IPS DF 4.7 (cell line): Measurements from ENCODE around the gene SEC14L3.

Experiments
- DNase-seq: peaks from one replicate; pipeline ENCODE4 v3.0.0-alpha.2; 2013; ENCODE audit warnings: low spot score; ENCODE audit errors: extremely low read depth

SEC14L3 gene

DNA sequence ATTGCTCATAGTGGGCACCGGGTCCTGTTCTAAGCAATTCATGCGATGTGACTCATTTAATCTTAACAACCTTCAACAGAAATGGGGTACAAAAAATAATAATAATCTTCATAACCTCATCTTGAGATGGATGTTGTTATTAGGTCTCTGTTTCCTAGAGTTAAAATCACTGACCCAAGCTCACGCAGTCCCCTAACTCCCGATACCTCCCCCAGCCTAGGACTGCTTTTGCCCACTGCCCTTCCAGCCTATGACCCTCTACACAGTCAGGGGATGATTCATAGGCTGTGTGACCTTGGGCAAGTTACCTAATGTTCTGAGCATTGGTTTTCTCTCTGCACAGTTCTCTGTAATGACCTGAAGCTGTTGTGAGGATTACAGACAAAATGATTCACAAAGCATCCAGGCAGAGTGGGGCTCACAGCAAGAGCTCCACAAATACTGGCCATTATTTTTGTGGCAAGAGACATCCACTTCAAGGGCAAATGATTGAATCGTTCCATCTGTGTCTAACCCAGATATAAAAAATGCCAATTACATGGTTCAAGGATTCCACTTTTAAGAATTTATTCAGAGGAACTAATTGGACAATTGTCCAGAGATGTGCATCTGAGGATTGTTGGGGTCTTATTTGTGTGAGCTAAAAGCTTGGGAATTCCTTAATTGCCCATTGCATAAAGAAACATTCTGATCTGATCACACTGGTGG is 26.2 kb downstream of the SEC14L3 start:
- DNase-seq = no peak

DNA sequence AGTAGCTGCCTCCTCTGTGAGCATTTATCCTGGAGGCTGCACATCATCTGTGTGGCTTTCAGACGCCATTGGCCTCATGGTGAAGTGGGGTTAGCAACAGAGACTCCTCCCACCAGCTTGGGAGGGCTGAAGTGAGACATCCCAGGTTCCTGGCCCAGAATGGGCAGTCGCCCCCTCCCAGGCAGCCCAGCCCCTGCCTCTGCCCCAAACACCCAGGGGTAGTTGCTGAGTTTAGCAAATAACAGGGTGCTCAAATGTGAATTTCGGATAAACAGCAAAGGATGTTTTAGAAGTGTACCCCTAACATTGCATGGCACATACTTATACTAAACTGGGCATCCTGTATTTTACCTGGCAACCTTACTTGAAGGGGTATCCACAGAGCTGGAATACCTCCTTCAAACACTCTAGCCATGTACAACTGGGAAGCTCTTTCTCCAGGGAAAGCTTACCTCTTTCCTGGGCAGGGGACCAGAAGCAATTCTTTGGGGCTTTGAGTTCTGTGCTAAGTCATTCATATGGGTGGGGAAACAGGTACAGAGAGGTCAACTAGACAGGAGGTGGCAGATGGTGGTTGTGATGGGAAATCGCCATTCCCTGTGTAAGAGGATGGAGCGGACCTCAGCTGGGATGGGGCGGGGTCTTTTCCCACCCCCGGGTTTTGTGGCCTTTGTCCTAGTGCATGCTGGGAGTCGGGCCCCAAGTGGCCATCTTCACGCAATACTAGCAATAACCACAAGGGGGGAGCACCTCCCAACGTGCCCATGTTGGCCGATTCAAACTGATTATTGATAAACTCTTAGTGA is 27.0 kb downstream of the SEC14L3 start:
- no peak for DNase-seq

- DNase-seq = no peak
Measured at GRCh38 chr22:30441088-30441487, 30.7 kb downstream of the SEC14L3 start.

DNA sequence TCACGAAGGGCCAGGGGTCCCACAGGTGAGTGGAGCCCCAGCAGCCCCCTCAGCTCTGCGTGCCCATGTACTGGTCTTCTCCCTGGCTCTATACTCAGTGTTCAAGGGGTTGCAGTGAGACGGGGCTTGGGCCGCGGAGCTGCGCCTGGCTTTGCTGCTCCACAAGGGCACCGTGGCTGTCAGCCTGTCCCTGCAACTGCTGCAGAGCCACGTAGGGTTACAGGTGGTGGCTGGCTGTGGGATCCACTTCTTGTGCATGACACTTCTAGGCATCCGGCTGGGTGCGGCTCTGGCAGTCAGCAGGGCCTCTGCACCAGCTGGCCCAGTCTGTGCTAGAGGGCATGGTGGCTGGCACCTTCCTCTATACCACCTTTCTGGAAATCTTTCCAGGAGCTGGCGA is 32.0 kb downstream of the SEC14L3 start:
- DNase-seq = no peak

DNA sequence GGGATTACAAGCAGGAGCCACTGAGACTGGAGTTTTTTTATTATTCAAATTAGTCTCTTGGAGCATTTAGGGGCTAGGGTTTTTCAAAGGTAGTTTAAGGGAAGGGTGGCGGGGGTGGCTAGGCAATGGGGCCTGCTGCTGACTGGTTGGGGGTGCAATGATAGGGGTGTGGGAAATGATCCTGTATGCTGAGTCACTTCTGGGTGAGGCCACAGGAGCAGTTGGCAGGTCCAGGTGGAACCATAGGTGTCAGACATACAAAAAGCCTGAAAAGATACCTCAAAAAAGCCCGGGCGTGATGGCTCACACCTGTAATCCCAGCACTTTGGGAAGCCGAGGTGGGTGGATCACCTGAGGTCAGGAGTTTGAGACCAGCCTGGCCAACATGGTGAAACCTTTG is 32.6 kb downstream of the SEC14L3 start:
- DNase-seq = no peak

DNA sequence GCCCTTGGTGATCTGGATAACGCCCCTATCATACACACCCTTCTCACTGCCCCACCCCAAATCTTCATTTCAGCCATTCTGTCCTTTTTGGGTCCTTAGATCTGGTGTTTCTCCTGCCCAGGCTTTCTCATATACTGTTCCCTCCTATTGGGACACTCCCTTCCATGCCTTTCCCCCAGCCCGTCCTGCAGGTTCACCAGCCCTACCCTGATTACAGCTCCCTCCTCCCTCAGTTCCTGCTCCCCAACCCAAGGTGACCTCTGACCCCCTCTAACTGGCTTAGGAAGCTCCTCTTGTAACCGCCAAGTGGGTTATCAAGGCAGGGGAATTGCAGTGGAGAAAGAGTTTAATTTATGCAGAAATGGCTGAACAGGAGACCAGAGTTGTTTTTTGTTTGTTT is 33.3 kb downstream of the SEC14L3 start:
- no peak for DNase-seq

- DNase-seq = no peak
Measured at GRCh38 chr22:30436196-30436595, 35.6 kb downstream of the SEC14L3 start.

DNA sequence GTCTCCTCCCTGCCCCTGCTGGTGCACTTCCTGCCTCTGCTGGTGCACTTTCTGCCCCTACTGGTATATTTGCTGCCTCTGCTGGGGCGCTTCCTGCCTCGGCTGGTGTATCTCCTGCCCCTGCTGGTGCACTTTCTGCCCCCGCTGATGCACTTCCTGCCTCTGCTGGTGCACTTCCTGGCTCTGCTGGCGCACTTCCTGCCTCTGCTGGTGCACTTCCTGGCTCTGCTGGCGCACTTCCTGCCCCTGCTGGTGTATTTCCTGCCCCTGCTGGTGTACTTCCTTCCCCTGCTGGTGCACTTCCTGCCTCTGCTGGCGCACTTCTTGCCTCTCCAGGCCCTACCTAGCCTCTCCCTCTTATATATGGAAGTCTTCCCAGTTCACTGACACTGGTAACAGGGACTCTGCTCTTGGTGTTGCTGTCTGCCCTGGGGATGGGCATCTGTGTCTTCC is 36.1 kb downstream of the SEC14L3 start:
- no peak for DNase-seq

DNA sequence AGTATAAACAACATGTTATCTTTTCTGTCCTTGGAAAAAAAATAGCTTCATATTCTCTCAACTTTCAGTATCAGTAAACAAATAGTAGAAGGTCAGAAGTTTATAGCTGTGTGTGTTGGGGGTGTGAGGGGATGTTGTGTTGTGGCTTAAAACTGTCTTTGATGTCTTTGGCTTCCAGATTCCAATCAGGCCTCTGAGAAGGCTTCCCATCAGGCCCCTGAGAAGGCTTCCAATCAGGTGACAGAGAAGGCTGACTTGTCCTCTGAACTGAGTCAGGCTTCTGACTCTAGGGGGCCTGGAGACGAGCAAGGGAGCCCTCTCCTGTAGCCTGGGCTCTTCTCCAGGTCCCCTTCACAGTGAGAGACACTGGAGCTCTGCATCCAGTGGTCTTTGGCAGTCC is 37.0 kb downstream of the SEC14L3 start:
- no peak for DNase-seq

GRCh38 chr22:30433773-30434172 is 38.0 kb downstream of the SEC14L3 start:
- no peak for DNase-seq

GRCh38 chr22:30433227-30433626 is 38.6 kb downstream of the SEC14L3 start:
- DNase-seq = no peak

DNA sequence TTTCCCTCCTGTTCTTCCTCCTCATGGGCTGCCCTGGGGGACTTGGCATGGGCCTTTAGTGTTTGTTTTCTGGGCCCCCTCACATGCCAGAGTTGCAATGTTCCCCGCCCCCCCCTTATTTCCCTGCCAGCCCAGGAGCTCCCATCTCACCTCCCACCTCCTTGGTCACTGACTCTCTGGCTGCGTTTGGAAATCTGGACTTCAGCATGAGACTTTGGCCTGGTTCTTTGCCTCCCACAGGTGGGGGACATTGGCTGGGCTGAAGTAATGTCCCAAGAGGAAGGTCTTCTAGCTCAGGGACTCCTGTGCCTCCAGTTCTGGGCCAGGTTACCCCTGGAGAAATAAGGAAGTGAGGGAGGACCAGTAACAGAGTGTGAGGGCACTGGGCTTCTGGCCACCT is 39.3 kb downstream of the SEC14L3 start:
- DNase-seq = no peak

DNA sequence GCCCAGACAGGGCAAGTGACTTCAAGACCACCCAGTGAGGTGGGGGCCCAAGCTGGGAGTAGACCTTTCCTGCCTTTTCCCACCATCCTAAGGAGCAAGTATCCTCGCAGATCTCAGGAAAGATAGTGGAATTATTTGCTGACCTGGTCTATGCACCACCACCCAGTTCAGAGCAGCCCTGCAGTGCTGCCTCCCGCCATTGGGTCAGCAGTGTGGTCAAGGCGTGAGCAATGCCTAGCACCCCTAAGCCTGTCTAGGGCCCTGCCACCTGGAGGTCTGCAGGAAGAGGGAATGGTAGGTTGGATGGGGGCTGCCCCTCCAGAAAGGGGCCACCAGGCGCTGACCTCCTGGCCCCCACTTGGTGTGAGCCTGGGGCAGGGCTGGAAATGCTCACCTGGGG is 39.7 kb downstream of the SEC14L3 start:
- DNase-seq = no peak

- DNase-seq = no peak
Measured at GRCh38 chr22:30430933-30431332, 40.9 kb downstream of the SEC14L3 start.

DNA sequence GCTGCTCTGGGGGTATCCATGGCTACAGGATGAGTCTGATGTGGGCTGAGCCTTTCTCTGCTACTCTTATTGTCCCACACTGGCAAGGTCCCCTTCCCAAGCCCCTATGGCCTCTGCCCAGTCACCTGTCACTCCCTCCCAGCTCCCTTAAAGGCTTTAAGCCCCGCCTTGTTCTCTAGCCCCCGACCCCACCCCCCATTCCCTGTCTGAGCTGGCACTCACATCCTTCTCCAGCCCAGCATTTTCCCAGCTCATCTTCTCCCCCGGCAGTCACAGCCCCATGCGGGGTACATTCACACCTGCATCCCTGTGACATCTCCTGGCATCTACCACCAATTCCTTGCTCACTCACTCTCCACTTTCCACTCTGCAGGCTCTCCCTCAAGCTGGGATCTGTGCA is 41.9 kb downstream of the SEC14L3 start:
- no peak for DNase-seq

- DNase-seq = no peak
Measured at GRCh38 chr22:30427871-30428270, 43.9 kb downstream of the SEC14L3 start.

DNA sequence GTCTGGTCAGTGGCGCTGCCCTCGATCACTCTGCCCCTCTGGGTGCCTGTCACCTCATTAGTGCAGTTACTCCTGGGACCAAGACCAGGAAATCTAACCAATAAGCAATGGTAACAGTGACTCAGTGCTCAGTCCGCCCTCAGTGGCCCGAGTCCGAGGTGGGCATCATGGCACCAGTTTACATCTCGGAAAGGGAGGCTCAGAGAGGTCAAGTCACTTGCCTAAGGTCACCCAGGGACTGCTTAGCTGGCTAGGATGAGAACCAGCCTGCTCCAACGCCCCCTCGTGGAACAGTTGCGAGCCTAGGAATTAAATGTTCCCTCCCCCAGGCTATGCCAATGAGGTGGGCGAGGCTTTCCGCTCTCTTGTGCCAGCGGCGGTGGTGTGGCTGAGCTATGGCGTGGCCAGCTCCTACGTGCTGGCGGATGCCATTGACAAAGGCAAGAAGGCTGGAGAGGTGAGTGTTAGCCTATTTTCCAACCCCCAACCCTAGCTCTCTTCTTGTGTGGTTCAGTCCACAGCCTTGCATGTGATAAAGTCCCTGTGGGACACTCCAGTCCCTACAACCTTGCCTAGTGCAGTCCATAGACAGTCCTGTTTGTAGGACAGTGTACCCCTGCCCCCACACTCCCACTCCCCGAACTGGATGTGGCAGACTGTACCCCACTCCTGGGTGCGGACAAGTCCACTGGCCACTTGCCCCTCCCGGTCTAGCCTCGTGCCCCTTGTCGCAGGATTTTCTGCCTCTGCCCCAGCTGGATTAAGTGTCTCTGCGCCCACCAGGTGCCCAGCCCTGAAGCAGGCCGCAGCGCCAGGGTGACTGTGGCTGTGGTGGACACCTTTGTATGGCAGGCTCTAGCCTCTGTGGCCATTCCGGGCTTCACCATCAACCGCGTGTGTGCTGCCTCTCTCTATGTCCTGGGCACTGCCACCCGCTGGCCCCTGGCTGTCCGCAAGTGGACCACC is 45.1 kb downstream of the SEC14L3 start:
- DNase-seq = no peak

DNA sequence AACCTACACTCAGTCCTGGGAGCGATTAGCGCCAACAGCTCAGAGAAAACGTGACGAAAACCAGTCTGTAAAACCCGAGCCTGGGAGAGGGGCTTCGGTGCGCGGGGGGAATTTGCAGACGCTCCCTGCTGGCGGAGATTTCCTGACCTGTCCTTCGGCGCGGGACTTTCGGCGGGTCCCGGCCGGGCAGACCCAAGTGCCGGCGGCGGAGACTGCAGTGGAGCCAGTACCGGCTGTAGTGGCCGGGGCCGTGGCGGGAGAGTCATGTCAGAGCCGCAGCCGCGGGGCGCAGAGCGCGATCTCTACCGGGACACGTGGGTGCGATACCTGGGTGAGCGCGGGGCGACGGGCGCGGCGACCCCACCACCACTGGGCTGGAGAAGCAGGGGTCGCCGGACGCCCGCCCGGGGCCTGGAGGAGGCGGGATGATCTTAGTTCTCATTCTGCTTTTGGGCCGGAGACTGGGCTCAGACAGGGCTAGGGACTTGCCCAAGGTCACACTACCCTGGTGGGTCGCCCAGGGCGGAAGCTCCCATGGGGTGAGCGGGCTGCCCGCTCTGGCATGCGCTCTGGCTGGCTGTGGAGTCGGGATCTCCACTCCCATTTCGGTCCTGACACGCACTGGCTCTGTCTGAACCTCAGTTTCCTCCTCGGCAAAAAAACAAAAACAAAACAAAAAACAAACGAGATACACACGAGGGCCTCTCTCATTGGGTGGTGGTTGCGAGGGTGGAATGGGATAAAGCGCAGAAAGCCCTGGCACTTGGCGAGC is 46.0 kb downstream of the SEC14L3 start, which contains the start of gene MTFP1:
Gene MTFP1 (plus strand): TSS at position 153 of the 772 bp plus-strand sequence. CDS start 112 bp downstream, at position 265.
- DNase-seq = no peak

GRCh38 chr22:30425327-30425615 is 46.5 kb downstream of the SEC14L3 start:
- no peak for DNase-seq

DNA sequence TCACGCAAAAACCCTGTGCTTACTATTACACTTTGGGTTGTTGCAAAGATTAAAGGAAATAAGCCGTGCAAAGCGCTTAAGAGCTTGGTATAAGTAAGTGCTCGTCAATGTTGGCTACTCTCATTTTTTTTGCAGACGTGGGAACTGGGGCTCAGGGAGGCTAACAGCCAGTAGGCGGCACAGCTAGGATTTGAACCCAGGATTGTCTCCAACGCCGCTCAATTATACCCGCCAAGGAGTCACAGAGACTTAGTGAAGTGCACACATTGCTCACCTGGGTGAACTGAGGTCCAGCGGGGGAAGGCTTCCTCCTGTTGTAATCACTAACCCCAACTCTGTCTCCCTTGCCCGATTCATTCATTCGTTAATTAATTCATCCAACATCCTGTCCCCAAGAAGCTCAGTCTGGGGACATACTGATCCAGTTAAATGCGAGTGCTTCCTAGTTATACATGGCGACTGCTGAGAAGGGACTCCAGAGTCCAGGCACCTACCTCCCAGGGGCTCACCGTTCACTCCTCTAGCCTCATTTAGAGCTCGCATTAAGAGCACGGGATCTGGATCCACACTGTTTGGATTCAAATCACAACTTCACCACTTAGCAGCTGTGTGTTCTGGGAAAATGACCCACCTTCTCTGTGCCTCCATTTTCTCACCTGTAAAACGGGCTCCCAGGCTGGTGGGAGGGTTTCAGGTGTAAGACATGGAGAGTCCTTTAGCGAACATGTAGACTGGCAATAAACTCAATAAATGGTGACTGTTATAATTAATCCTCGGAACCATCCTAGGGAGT is 47.1 kb downstream of the SEC14L3 start:
- DNase-seq = no peak
